GM21825 (cell line): Measurements from ENCODE around the gene SLC43A2.

Experiments
- ATAC-seq: cut with Tn5 transposase; IDR thresholded peaks from one replicate; pipeline ENCODE4 v1.9.1; 2021; ENCODE audit warnings: mild to moderate bottlenecking, moderate library complexity; ENCODE audit not compliant: unreplicated experiment

SLC43A2 gene

DNA sequence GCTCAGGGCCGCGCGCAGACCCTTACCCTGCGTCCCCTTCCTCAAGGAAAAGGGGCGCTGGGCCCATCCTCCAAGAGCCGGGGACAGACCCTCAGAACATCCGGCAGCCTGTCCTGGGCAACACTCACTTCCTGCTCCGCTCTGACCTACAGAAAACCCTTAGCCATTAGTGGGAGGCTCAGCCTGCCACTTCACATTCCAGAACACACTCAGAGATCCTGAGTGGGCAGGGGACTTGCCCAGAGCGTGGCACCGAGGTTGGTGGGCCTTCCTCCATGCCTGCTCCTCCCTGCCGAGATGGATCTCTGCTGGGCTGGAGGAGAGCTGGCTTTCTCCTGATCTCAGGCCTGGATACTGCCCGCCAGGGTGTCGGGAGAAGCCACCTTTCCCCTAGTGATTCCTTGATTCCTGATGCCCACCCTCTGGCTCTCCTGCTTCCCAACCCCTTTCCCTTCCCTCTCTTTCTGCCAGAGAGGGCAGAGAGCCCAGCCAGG, 15.4 kb upstream of the SLC43A2 start:
- no peak for ATAC-seq

DNA sequence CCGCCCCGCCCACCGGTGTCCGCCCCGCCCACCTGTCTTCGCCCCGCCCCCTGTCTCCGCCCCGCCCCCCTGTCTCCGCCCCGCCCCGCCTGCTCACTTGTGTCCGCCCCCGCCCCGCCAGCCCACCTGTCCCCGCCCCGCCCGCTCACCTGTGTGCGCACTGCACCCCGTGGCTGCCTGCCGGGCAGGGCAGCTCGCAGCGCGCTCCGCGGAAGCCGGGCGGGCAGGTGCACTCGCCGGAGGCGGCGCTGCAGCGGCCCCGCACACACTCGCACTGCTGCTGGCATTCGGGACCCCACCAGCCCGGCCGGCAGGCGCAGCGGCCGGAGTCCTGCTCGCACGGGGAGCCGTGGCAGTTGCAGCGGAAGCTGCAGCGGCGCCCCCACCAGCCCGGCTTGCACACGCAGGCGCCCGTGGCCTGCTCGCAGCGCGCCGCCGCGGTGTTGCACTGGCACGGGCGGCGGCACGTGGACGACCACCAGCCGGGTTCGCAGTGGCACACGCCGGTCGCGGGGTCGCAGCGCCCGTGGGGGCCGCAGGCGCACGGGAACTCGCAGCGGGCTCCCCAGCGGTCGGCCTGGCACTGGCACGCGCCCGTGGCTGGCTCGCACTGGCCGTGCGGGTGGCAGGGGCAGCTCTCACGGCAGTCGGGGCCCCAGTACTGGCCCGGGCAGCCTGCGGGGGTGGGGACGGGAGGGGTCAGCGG, 14.8 kb upstream of the SLC43A2 start:
- ATAC-seq = no peak

- no peak for ATAC-seq
Measured at GRCh38 chr17:1641065-1641403, 12.4 kb upstream of the SLC43A2 start.

GRCh38 chr17:1640329-1641064, 11.9 kb upstream of the SLC43A2 start:
- ATAC-seq = no peak

- no peak for ATAC-seq
Measured at GRCh38 chr17:1639549-1640180, 11.0 kb upstream of the SLC43A2 start.

DNA sequence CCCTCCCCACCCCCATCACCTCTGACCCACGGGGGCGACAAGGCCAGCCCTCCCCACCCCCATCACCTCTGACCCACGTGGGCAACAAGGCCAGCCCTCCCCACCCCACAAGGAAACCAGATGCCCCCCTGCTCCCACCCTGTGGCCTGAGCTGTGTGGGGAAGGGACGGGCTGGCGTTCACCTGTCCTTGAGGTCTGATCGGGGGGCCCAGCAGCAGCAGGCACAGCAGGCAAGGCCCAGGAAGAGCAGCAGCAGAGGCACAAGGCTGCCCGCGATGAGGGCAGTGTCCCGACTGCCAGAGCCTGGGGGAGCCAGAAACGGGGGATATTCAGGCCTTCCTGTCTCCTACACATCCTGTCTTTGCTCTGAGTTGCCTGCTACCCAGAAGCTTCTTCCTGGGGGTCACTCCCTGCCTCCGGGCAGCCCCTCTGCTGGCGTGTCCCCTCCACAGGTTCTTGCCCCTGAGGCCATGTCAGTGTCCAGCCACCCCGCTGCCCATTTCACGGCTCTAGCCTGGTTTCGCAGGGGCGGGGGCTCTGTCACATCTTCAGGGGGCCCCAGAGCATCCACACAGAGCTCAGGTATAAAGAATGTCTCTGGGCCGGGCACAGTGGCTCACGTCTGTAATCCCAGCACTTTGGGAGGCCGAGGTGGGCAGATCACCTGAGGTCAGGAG, 10.1 kb upstream of the SLC43A2 start:
- no peak for ATAC-seq

GRCh38 chr17:1638171-1638590, 9.5 kb upstream of the SLC43A2 start:
- no peak for ATAC-seq

DNA sequence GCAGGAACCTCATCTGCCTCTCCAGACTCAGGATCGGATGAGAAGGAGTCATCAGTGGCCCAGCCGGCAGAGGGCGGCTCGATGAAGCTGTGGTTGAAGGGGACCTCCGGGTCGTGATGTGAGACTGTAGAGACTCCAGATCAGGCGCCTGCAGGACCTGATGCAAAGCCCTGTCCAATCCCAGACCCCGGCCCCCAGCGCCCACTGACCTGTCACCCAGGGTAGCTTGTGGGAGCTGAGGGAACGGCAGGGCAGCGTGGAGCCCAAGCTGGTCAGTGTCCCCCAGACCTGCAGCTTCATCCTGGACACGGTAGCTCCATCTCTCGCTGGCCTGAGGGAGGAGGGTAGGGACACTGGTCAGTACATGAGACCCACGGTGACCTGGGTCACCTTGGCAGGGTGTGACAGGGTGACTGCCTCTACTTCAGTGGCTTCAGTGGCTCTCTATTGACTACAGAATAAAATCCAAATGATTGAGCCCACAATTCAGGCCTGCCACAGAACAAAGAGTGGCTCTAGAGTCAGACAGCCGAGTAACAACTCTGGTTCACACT, 8.2 kb upstream of the SLC43A2 start:
- ATAC-seq = no peak

GRCh38 chr17:1635675-1636465, 7.2 kb upstream of the SLC43A2 start:
- no peak for ATAC-seq

DNA sequence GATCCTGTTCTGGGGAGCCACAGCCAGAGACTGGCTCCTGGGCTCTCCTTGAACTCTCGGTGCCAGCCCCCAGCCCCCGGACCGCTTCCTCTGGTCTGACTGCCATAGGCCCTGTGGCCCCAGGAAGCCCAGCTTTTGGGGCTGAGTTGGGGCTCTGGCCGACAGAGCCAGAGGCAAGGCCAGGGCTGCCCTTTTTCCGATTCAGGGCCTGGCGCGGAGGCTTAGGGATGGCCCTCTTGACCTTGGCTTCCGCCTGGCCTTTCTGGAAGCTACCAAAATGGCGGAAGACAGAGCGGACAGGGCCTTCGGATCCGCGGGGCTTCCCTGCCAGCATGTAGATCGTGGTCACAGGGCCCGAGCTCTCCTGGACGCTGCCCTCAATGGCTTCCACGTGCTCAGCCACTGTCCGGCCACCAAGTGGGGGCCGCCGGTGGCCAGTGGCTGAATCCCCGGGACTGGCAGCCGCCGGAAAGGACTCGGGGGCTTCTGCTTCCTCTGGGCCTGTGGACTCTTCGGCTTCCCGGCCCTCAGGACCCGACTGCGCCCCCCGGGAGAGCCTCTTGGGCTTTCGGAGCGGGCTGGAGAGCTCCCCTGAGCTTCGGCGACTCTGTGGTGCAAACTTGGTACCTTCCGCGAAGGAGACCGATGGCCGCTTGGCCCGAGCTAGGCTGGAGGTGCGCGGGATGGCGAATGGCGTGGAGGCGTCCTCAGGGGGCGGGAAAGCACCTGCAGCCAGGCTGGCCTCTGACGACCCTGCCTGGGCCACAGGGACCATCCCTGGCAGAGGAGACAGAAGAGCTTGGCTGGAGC, 6.4 kb upstream of the SLC43A2 start:
- no peak for ATAC-seq

DNA sequence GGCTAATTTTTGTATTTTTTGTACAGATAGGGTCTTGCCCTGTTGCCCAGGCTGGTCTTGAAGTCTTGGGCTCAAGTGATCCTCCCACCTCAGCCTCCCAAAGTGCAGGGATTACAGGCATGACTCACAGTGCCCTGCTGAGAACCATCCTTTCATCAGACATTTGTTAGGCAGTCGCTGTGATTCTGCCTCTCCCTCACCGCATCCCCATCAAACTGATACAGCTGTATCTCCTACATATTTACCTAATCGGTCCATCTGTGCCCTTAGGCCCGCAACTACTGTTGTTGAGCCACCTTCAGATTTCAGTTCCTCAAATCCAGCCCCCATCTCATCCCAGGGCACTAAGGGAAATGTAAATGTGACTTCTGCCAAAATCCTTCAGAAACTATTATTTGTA, 2.0 kb upstream of the SLC43A2 start:
- no peak for ATAC-seq

- no peak for ATAC-seq
Measured at GRCh38 chr17:1629504-1630310, 1.1 kb upstream of the SLC43A2 start.

DNA sequence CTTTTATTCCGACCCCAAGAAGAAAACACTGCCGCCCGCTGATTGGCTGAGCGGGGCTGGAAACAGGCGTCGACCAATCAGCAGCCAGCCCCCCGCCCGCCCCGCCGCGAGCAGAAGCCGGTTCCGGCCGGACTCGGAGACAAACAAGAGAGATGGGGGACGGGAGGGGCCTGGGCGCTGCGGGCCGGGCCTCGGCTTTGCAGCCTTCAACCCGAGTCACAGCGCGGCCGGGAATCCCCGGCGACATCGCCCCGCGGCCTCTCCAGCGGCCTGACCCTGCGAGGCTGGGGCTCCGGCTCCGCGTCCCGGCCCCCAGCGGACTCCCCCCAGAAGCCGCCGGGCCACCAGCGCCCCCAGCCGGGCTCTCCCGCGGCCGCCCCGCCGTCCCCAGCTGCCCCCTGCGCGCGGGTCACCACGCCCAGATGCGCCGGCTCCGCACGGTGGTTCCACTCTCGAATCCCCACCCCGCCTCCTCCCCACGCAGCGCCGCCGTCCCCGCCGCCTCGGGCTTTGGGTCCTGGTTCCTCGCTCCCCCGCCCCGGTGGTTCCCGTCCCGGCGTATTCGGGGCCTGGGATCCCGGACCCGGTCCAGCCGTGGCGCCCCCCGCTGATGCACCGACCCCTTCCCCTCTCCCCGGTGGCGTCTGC, 346 bp upstream of the SLC43A2 start:
- ATAC-seq = peak; percentile 37

DNA sequence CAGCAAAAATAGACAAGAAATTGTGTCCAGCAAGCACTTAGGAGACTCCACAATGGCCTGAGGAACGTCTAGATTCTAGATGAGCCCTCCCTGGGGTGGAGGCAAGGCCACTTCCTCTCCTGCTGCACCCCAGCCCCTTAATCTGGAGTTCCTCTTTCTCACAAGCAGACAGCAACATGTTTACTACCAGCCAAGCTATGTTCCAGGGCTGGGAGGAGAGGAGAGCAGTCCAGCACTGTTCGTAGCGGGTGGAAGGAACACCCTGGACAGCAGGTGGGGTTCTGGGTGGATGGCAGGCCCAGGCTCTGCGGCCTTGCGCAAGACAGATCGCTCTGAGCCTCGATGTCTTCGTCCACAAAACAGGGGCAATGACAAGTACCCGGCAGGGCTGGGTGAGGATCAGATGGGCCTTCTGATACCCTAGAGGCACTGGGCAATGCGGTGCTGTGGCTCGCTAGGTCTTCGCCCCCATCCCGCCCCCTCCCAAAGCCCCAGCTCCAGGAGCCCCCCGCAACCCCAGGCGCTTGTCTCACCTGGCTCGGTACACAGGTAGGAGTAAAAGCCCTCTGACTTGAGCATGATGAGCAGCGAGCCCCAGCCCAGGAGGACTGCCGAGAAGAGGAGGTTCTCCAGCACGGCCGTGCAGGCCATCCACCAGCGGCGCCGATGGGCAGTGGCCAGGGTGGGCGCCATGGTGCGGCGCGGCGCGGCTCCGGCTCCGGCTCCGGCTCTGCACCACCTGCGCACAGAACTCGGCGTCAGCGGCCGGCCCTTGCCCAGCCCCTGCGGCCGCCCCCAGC, 1.3 kb downstream of the SLC43A2 start:
- no peak for ATAC-seq

DNA sequence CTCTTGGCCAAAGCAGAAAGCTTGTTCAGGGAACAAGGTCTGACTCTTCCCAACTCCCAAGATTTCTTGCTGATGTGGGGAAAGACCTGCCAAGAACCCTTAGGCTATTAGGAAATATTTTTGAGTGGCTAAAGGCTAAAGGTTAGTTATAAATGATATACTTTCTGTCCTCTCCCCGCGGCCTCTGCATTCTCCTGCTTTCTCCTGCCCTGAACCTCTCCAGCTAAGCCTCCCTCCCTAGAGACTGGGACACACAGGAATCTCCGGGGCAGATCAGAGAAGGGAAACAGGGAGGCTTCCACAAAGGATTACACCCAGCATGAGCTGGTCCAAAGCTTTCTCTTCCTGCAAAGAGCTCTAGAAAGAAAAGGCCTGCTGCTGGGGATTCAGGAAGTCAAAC, 2.3 kb downstream of the SLC43A2 start:
- no peak for ATAC-seq

GRCh38 chr17:1625581-1625980, 3.1 kb downstream of the SLC43A2 start:
- no peak for ATAC-seq

DNA sequence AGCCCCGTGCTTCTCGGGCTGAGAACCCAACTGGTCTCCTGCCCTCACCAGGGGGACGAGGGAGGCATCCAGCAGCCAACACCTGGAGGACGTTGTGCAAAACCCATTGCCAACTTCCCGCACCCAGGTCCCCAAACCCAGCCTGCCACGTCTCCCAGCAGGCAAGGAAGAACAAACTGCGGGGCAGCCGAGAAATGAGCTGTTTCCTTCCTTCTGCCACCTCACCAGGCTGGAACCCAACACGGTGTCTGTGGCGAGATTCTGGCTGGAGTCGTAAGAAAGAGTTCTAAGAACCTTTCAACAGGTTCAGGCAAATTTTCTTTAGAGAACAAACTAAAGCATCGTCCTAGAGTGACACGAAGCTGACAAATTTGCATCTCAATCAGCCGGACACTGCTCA, 3.6 kb downstream of the SLC43A2 start:
- no peak for ATAC-seq
